Activated CD8-positive, alpha-beta T cell treated with anti-CD3 and anti-CD28 coated beads for 36 hours (primary cell): ENCODE results near the gene PHIP. TPM values are rescaled to one million over a fixed set of nuclear protein-coding genes. Genes with fewer than 3 reads are reported as not detected.

ENCODE experiments used
- ATAC-seq: fragments of 200-7000 bp; cut with Tn5 transposase; one replicate; pipeline ENCODE4 v1.10.0; 2021; ENCODE audit warnings: mild to moderate bottlenecking, moderate library complexity
- CTCF ChIA-PET: fragments of 350-600 bp; sonication (Branson Sonifier 250); formaldehyde crosslinking; loops from one replicate; lab custom pipeline; 2021; ENCODE audit warnings: antibody characterized with exemption; lab: Charles Lee
- POLR2A ChIA-PET: fragments of 350-600 bp; sonication (Branson Sonifier 250); formaldehyde crosslinking; loops from one replicate; lab custom pipeline; 2021; ENCODE audit warnings: antibody characterized with exemption; lab: Charles Lee
- DNase-seq: peaks from one replicate; pipeline ENCODE4 v3.0.0-alpha.2; 2020
- H3K27ac Mint-ChIP-seq: one replicate; pipeline ENCODE4 v1.8.0; 2021; ENCODE audit warnings: mild to moderate bottlenecking, mixed read lengths
- H3K27me3 Mint-ChIP-seq: one replicate; pipeline ENCODE4 v1.8.0; 2021; ENCODE audit warnings: mixed read lengths
- H3K36me3 Mint-ChIP-seq: one replicate; pipeline ENCODE4 v1.8.0; 2021; ENCODE audit warnings: low read depth, mixed read lengths
- H3K4me1 Mint-ChIP-seq: one replicate; pipeline ENCODE4 v1.8.0; 2021; ENCODE audit warnings: low read depth, mixed read lengths
- H3K4me3 Mint-ChIP-seq: one replicate; pipeline ENCODE4 v1.8.0; 2021; ENCODE audit warnings: mild to moderate bottlenecking, moderate library complexity, mixed read lengths
- H3K9me3 Mint-ChIP-seq: one replicate; pipeline ENCODE4 v1.8.0; 2021; ENCODE audit warnings: mixed read lengths
- intact Hi-C: fragments of 100-400 bp; cut with micrococcal nuclease; formaldehyde crosslinking; loops from one replicate; pipeline ENCODE4 v1.10.0; 2022
- total RNA-seq, 2 experiments: library from RNA; stranded (reverse); gene quantifications; one replicate each; pipeline ENCODE4 v1.2.3, GENCODE V29; 2021
- TF ChIP-seq, protein P1 (sequence below): fragments of 200-600 bp; IDR thresholded peaks from one replicate; pipeline ENCODE4 v1.8.0; 2022; ENCODE audit warnings: antibody characterized with exemption, mild to moderate bottlenecking

Gene PHIP
- total RNA-seq, 2 experiments from 2014 or later = 24.7 to 25.7 TPM

DNA sequence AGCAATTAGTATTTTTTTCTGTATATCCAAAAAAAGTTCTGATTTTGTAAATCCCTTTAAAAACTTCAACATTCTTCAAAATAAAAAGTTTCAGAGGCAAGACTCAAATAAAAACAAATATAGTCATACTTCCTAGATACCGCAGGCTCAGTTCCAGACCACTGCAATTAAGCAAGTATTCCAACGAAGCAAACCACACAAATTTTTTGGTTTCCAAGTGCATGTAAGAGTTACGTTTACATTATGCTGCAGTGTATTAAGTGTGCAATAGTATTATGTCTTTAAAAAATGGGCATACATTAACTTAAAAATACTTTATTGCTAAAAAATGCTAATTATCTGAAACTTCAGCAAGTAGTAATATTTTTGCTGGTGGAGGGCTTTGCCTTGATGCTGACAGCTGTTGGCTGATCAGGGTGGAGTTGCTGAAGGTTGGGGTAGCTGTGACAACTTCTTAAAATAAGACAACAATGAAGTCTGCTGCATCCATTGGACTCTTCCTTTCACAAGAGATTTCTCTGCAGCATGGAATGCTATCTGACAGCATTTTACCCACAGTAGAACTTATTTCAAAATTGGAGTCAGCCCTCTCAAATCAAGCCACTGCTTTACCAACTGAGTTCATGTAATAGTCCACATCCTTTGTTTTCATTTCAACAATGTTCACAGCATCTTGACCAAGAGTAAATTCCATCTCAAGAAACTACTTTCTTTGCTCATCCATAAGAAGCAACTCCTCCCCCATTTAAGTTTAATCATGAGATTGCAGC, 46.0 kb downstream of the PHIP start:
- H3K36me3 Mint-ChIP-seq = peaks cover 50% of the 10 kb centered on the region
- TF ChIP-seq, protein P1, sequence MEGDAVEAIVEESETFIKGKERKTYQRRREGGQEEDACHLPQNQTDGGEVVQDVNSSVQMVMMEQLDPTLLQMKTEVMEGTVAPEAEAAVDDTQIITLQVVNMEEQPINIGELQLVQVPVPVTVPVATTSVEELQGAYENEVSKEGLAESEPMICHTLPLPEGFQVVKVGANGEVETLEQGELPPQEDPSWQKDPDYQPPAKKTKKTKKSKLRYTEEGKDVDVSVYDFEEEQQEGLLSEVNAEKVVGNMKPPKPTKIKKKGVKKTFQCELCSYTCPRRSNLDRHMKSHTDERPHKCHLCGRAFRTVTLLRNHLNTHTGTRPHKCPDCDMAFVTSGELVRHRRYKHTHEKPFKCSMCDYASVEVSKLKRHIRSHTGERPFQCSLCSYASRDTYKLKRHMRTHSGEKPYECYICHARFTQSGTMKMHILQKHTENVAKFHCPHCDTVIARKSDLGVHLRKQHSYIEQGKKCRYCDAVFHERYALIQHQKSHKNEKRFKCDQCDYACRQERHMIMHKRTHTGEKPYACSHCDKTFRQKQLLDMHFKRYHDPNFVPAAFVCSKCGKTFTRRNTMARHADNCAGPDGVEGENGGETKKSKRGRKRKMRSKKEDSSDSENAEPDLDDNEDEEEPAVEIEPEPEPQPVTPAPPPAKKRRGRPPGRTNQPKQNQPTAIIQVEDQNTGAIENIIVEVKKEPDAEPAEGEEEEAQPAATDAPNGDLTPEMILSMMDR = no peak

DNA sequence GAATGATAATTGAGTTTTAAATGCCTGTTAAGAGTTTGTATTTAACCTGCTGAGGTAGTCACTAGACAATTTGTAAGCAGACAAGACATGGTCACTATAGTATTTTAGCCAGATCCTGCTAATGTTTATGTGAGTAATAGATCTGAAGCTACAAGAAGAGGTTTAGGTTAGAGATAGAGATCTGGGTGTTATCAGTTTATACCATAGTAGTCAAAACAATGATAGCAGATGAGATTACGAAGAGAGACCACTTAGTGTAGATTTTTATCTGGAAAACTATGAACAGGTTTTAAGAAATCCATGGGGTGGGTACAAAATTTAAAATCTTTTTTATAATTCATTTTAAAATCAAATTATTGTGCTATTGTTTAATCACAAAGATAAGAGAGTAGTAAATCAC, 47.5 kb downstream of the PHIP start:
- H3K27ac Mint-ChIP-seq = no peak overlapping the region
- ChIA-PET POLR2A (no interaction called here), CTCF (no interaction called here)
- intact Hi-C loops = no loop called here
- H3K4me3 Mint-ChIP-seq = no peak overlapping the region
- DNase-seq (no peak), ATAC-seq (no peak)
- peaks cover 44% of the 10 kb centered on the region for H3K36me3 Mint-ChIP-seq
- H3K27me3 Mint-ChIP-seq = no peaks in the 10 kb centered on the region
- peaks cover 40% of the 10 kb centered on the region for H3K4me1 Mint-ChIP-seq
- TF ChIP-seq, protein P1 = no peak
- H3K9me3 Mint-ChIP-seq = no peaks in the 10 kb centered on the region

More for the DNA sequence above, 46.0 kb downstream of the PHIP start:
- no peak for ATAC-seq
- no peak for DNase-seq
- POLR2A ChIA-PET = no interaction called here
- H3K27me3 Mint-ChIP-seq = no peaks in the 10 kb centered on the region
- H3K9me3 Mint-ChIP-seq = no peaks in the 10 kb centered on the region
- H3K4me1 Mint-ChIP-seq = peaks cover 43% of the 10 kb centered on the region
- CTCF ChIA-PET = no interaction called here
- H3K27ac Mint-ChIP-seq = no peak overlapping the region
- intact Hi-C loops = no loop called here
- no peak overlapping the region for H3K4me3 Mint-ChIP-seq

GRCh38 chr6:79030023-79030422, 48.0 kb downstream of the PHIP start:
- Mint-ChIP-seq H3K4me3 (no peak overlapping the region), H3K27me3 (no peaks in the 10 kb centered on the region), H3K36me3 (peaks cover 42% of the 10 kb centered on the region), H3K9me3 (no peaks in the 10 kb centered on the region), H3K4me1 (peaks cover 39% of the 10 kb centered on the region), H3K27ac (no peak overlapping the region)
- ChIA-PET POLR2A (no interaction called here), CTCF (no interaction called here)
- ATAC-seq = no peak
- intact Hi-C loops = no loop called here
- DNase-seq = no peak
- TF ChIP-seq, protein P1 = no peak

GRCh38 chr6:79028641-79029314, 49.3 kb downstream of the PHIP start:
- no peaks in the 10 kb centered on the region for H3K27me3 Mint-ChIP-seq
- POLR2A ChIA-PET = no interaction called here
- ATAC-seq = no peak
- intact Hi-C loops = no loop called here
- CTCF ChIA-PET = no interaction called here
- H3K36me3 Mint-ChIP-seq = peaks cover 38% of the 10 kb centered on the region
- H3K4me3 Mint-ChIP-seq = no peak overlapping the region
- no peak overlapping the region for H3K27ac Mint-ChIP-seq
- peaks cover 32% of the 10 kb centered on the region for H3K4me1 Mint-ChIP-seq
- TF ChIP-seq, protein P1 = no peak
- no peak for DNase-seq
- H3K9me3 Mint-ChIP-seq = no peaks in the 10 kb centered on the region

DNA sequence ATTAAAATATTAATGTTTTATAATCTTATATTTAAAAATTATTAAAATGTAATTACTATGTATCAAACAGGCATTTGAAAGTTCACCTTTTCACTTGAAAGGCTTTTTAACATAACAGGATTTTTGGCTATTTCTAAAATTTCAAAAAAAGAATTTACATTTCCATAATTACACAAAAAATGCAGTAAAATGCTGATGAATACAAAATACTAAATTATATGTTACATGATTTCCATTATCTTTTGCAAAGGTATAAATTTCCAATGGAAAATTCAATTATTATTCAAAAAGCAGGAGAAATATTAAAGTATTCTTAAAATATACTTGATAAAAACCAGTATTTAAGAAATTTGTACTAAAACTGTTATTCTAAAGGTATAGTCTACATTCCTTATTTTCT, 66.1 kb downstream of the PHIP start:
- ChIA-PET CTCF (no interaction called here), POLR2A (no interaction called here)
- intact Hi-C loops = no loop called here
- H3K36me3 Mint-ChIP-seq = peaks cover 24% of the 10 kb centered on the region
- H3K4me1 Mint-ChIP-seq = no peaks in the 10 kb centered on the region
- no peaks in the 10 kb centered on the region for H3K27me3 Mint-ChIP-seq
- no peak for ATAC-seq
- TF ChIP-seq, protein P1 = no peak
- H3K4me3 Mint-ChIP-seq = no peak overlapping the region
- no peak overlapping the region for H3K27ac Mint-ChIP-seq
- no peak for DNase-seq
- H3K9me3 Mint-ChIP-seq = no peaks in the 10 kb centered on the region
